Measurements from ENCODE around the gene ATF6B. TPM values are rescaled to one million over a fixed set of nuclear protein-coding genes. Genes with fewer than 3 reads are reported as not detected.

Gene ATF6B
- total RNA-seq, 1 experiment from 2014 or later, result 45.3 TPM

DNA sequence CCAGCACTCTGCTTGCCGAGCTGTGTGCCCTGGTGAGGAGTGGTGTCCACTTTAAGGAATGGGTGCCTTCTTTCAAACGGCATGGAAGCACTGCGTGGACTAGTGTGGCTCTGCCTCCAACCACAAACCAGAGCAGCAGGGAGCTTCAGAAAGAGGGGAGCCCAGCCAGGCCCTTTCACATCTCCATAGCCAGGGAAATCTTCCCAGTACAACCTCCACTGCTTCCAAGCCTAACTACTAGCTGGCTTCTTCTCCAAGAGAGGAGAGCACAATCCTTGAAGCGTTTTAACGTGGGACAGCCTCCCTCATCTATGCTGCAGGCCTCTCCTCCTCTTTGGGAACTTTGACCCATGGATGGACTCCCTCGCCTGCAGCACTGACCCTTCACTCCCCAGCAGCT, 45.6 kb downstream of the ATF6B start:
- Histone ChIP-seq H2BK12ac (ENCODE audit: insufficient read length, low read depth, low read length) (no peak overlapping the region), H2BK120ac (ENCODE audit: low read depth, low read length, poor library complexity, severe bottlenecking) (no peak overlapping the region), H3K79me1 (ENCODE audit: insufficient read depth, low read depth, low read length, poor library complexity, severe bottlenecking) (no peaks in the 10 kb centered on the region), H4K8ac (replicated peaks; ENCODE audit: insufficient read length, low read depth, low read length) (no peak overlapping the region), H3K4ac (ENCODE audit: low read depth, low read length) (no peak overlapping the region), H3K27me3 (ENCODE audit: insufficient read depth, low read length) (no peaks in the 10 kb centered on the region; the same call in 1 of the 2 replicates), H2AFZ (ENCODE audit: low read length) (no peak overlapping the region), H2BK15ac (ENCODE audit: low read depth, low read length) (no peak overlapping the region), H2AK5ac (ENCODE audit: insufficient read length, low read length) (no peak overlapping the region), H3K4me1 (ENCODE audit: insufficient read depth, low read length) (no peaks in the 10 kb centered on the region), H3K56ac (ENCODE audit: insufficient read length, low read depth, low read length) (no peak overlapping the region), H2BK20ac (ENCODE audit: low read depth, low read length, poor library complexity, severe bottlenecking) (no peak overlapping the region), H3K4me2 (ENCODE audit: insufficient read depth, insufficient read length, low read length) (no peak overlapping the region), H4K5ac (ENCODE audit: insufficient read length, low read depth, low read length) (no peak overlapping the region), H4K20me1 (ENCODE audit: control insufficient read depth, insufficient read depth, insufficient read length) (no peaks in the 10 kb centered on the region), H3K9ac (ENCODE audit: extremely low read depth, insufficient read length, low read length) (no peak overlapping the region), H3K18ac (ENCODE audit: insufficient read length, low read depth, low read length) (no peak overlapping the region), H3K79me2 (ENCODE audit: insufficient read depth, low read length) (no peaks in the 10 kb centered on the region), H3K14ac (ENCODE audit: insufficient read depth, low read length) (no peak overlapping the region), H2BK5ac (ENCODE audit: insufficient read length, low read length) (no peak overlapping the region), H3K23me2 (ENCODE audit: insufficient read length, low read depth, low read length, poor library complexity, severe bottlenecking) (peaks cover 3% of the 10 kb centered on the region), H4K91ac (ENCODE audit: insufficient read length, low read depth, low read length) (no peak overlapping the region), H3K27ac (ENCODE audit: insufficient read length, low read depth, low read length) (no peak overlapping the region), H3K23ac (ENCODE audit: insufficient read length, low read depth, low read length) (no peak overlapping the region), H3K9me3 (ENCODE audit: control insufficient read depth, low read depth, low read length) (no peaks in the 10 kb centered on the region), H3T11ph (ENCODE audit: low read length) (no peak overlapping the region)
- H3K27ac Mint-ChIP-seq, result no peak overlapping the region
- H3K36me3 Mint-ChIP-seq (ENCODE audit: insufficient read depth in 1 of 3, low read depth in 3 of 3), result no peaks in the 10 kb centered on the region; a peak in 1 of 7 replicates
- WGBS (ENCODE audit: extremely low coverage, insufficient read length, low lambda C conversion rate), result no CpG with 5 or more reads among the region's 6 CpGs
- H3K4me3 Mint-ChIP-seq, result no peak overlapping the region
- TF ChIP-seq, protein P1, sequence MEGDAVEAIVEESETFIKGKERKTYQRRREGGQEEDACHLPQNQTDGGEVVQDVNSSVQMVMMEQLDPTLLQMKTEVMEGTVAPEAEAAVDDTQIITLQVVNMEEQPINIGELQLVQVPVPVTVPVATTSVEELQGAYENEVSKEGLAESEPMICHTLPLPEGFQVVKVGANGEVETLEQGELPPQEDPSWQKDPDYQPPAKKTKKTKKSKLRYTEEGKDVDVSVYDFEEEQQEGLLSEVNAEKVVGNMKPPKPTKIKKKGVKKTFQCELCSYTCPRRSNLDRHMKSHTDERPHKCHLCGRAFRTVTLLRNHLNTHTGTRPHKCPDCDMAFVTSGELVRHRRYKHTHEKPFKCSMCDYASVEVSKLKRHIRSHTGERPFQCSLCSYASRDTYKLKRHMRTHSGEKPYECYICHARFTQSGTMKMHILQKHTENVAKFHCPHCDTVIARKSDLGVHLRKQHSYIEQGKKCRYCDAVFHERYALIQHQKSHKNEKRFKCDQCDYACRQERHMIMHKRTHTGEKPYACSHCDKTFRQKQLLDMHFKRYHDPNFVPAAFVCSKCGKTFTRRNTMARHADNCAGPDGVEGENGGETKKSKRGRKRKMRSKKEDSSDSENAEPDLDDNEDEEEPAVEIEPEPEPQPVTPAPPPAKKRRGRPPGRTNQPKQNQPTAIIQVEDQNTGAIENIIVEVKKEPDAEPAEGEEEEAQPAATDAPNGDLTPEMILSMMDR (conservative IDR thresholded peaks at IDR 0.05), result no peak
- peaks cover 26% of the 10 kb centered on the region for H3K27me3 Mint-ChIP-seq (ENCODE audit: low read depth)
- no peak for DNase-seq
- H3K4me1 Mint-ChIP-seq, result peaks cover 6 to 15% of the 10 kb centered on the region in 2 experiments; a peak in 3 of 4 replicates
- H3K9me3 Mint-ChIP-seq, result no peaks in the 10 kb centered on the region

Data from H9 (cell line).